HUES64 (cell line): ENCODE measurements around the gene GSK3B.
A peak's percentile ranks its signal among the peaks of the same experiment; 100 is the strongest.

ENCODE experiments used
- H3K27ac ChIP-seq: 2 replicates; pipeline ENCODE4 v1.7.0; 2013; ENCODE audit warnings: low read depth, low read length, inconsistent platforms
- H3K27me3 ChIP-seq: 2 replicates; pipeline ENCODE4 v1.6.1; 2013; ENCODE audit warnings: mild to moderate bottlenecking, low read length; ENCODE audit not compliant: insufficient read depth
- H3K36me3 ChIP-seq: 2 replicates; pipeline ENCODE4 v1.6.1; 2013; ENCODE audit warnings: mild to moderate bottlenecking, low read length; ENCODE audit not compliant: insufficient read depth
- H3K4me1 ChIP-seq: 2 replicates; pipeline ENCODE4 v1.6.1; 2013; ENCODE audit warnings: mild to moderate bottlenecking, low read length, moderate library complexity; ENCODE audit not compliant: insufficient read depth
- H3K4me3 ChIP-seq: 2 replicates; pipeline ENCODE4 v1.5.1; 2013; ENCODE audit warnings: mild to moderate bottlenecking, low read length, moderate library complexity
- H3K9ac ChIP-seq: 2 replicates; pipeline ENCODE4 v1.6.1; 2013; ENCODE audit warnings: mild to moderate bottlenecking, low read depth, low read length
- H3K9me3 ChIP-seq: 2 replicates; pipeline ENCODE4 v1.6.1; 2013; ENCODE audit warnings: low read depth, low read length; ENCODE audit not compliant: insufficient read depth
- WGBS: fragments of 150-250, 120-280 bp; methylation state at CpG from one replicate; pipeline ENCODE4 v1.1.7; 2013; ENCODE audit warnings: missing lambda C conversion rate; 5-methylcytosine and 5-hydroxymethylcytosine counted together

Gene GSK3B

GRCh38 chr3:120031561-120031960, 62.7 kb downstream of the GSK3B start:
- no peaks in the 10 kb centered on the region for H3K27me3 ChIP-seq
- no peak overlapping the region for H3K9ac ChIP-seq
- H3K4me3 ChIP-seq: no peak overlapping the region
- peaks cover 10% of the 10 kb centered on the region; the same call in 1 of the 2 replicates for H3K4me1 ChIP-seq
- no peak overlapping the region for H3K27ac ChIP-seq
- H3K9me3 ChIP-seq: no peaks in the 10 kb centered on the region
- no peaks in the 10 kb centered on the region for H3K36me3 ChIP-seq

DNA sequence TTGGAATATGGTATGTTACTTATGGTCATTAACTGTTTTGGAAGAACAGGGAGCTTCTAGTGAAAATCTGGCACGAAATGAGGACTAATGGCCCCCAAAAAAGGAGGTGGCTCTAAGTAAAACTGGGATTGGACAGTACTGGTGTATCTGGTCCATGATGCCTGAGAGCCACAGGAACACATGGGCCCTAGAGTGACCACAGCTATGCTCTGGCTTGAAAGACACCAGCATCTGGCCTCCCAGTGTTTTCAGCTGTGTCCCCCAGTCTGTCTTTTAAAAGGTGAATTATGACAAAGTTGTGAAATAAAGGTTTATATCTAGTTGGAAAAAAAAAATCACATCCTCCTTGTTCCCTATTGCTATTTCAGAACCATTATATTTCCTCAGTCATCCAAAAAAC, 64.5 kb downstream of the GSK3B start:
- H3K27ac ChIP-seq: no peak overlapping the region
- no peak overlapping the region for H3K4me3 ChIP-seq
- no peak overlapping the region for H3K9ac ChIP-seq
- H3K27me3 ChIP-seq: no peaks in the 10 kb centered on the region
- WGBS: 96% methylated on average over 1 of the region's 1 CpG
- H3K4me1 ChIP-seq: peaks cover 10% of the 10 kb centered on the region; the same call in 1 of the 2 replicates
- H3K36me3 ChIP-seq: no peaks in the 10 kb centered on the region
- no peaks in the 10 kb centered on the region for H3K9me3 ChIP-seq

DNA sequence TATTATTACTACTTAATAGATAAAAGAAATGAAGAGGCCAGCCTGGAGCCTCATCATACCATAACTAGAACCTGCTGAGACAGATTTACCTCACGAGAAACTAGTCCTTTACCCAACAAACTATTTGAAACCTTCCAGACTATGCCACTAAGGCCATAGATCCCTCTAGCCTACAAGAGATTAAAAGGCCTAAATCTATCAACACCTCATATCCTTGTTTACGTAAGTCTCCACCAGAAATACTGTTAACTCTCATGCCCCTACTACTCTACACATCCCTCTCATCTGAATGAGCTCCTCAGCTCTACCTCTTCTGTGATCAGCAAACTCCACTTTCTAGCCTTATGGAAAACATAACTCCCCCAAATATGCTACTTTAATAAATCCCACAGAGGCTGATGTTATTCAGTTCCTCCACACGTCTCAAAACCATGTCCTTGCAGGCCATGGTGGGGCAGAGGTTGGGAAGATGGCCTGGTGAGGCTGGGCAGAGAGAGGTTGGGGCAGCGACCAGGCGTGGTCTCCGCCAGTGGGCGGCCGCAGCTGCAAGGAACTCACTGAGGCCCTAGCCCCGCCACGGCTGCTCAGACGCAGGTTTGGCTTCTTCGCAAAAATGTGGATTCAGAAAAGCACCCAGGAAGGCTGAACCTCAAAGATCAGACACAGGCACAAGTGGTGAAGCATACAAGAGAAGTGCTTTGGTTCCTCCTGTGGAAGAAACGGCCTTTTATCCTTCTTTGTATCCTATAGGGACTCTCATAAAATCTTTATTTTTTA, 65.8 kb downstream of the GSK3B start:
- Histone ChIP-seq H3K36me3 (no peaks in the 10 kb centered on the region), H3K9me3 (no peaks in the 10 kb centered on the region), H3K9ac (no peak overlapping the region), H3K27ac (no peak overlapping the region), H3K4me1 (peaks cover 10% of the 10 kb centered on the region; the same call in 1 of the 2 replicates), H3K4me3 (no peak overlapping the region), H3K27me3 (no peaks in the 10 kb centered on the region)
- WGBS: 86% methylated on average over 13 of the region's 13 CpGs

- Histone ChIP-seq H3K4me3 (no peak overlapping the region), H3K9ac (no peak overlapping the region), H3K36me3 (no peaks in the 10 kb centered on the region), H3K9me3 (no peaks in the 10 kb centered on the region), H3K27me3 (no peaks in the 10 kb centered on the region), H3K27ac (no peak overlapping the region), H3K4me1 (peaks cover 18% of the 10 kb centered on the region)
- WGBS: 96% methylated on average over 4 of the region's 4 CpGs
These were observed 67.0 kb downstream of the GSK3B start for GRCh38 chr3:120027226-120027625.

DNA sequence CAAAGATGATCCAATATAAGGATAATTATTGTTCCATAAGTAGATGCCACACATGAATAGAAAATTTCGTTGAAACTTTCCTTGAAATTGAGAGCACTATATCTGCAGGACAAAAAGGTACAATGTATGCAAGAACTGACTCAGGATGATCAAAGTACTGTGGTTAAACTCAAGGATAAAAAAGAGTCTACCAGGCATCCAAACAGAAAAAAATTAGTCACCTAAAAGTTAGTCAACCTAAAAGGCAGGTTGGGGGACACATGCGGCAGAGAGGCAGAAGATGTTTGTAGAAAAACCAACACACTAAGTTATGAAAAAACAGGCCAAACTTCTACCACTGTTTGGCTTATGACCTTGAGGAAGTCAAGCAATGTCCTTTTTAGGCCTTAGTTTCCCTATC, 68.7 kb downstream of the GSK3B start:
- no peaks in the 10 kb centered on the region for H3K27me3 ChIP-seq
- no peak overlapping the region for H3K9ac ChIP-seq

GRCh38 chr3:120024103-120024502, 70.1 kb downstream of the GSK3B start:
- Histone ChIP-seq H3K36me3 (no peaks in the 10 kb centered on the region), H3K4me1 (peaks cover 15% of the 10 kb centered on the region), H3K27ac (no peak overlapping the region), H3K27me3 (no peaks in the 10 kb centered on the region), H3K9me3 (no peaks in the 10 kb centered on the region), H3K4me3 (no peak overlapping the region), H3K9ac (no peak overlapping the region)
- WGBS: 100% methylated on average over 1 of the region's 1 CpG

More for the DNA sequence above, 68.7 kb downstream of the GSK3B start:
- Histone ChIP-seq H3K36me3 (no peaks in the 10 kb centered on the region), H3K27ac (no peak overlapping the region), H3K9me3 (no peaks in the 10 kb centered on the region), H3K4me1 (peaks cover 18% of the 10 kb centered on the region), H3K4me3 (no peak overlapping the region)
- WGBS: 89% methylated on average over 2 of the region's 2 CpGs

- H3K9ac ChIP-seq: no peak overlapping the region
- no peak overlapping the region for H3K27ac ChIP-seq
- no peaks in the 10 kb centered on the region for H3K36me3 ChIP-seq
- H3K27me3 ChIP-seq: no peaks in the 10 kb centered on the region
- H3K4me1 ChIP-seq: peaks cover 17% of the 10 kb centered on the region
- WGBS: 95% methylated on average over 2 of the region's 2 CpGs
- H3K4me3 ChIP-seq: no peak overlapping the region
- H3K9me3 ChIP-seq: no peaks in the 10 kb centered on the region
These were observed 71.5 kb downstream of the GSK3B start for GRCh38 chr3:120022729-120023128.

DNA sequence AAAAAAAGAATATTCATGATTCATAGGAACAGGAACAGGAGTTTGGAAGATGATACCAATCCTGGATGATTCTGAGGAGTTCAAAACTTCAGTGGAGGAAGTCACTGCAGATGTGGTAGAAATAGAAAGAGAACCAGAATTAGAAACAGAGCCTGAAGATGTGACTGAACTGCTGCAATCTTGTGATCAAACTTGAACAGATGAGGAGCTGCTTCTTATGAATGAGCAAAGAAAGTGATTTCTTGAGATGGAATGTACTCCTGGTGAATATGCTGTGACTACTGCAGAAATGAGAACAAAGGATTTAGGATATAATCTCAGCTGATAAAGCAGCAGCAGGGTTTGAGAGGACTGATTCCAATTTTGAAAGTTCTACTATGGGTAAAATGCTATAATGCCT, 72.7 kb downstream of the GSK3B start:
- Histone ChIP-seq H3K9me3 (no peaks in the 10 kb centered on the region), H3K4me3 (no peak overlapping the region), H3K9ac (no peak overlapping the region), H3K4me1 (peaks cover 17% of the 10 kb centered on the region), H3K27ac (no peak overlapping the region), H3K27me3 (no peaks in the 10 kb centered on the region), H3K36me3 (no peaks in the 10 kb centered on the region)

- H3K27ac ChIP-seq: peak overlapping the region; percentile 11; the same call in 1 of the 2 replicates
- WGBS: 96% methylated on average over 2 of the region's 3 CpGs
These were observed 75.9 kb downstream of the GSK3B start for GRCh38 chr3:120018299-120018698.

GRCh38 chr3:120017692-120018091, 76.6 kb downstream of the GSK3B start:
- WGBS: 97% methylated on average over 2 of the region's 3 CpGs
- Histone ChIP-seq H3K4me1 (peaks cover 10% of the 10 kb centered on the region), H3K27ac (no peak overlapping the region; the same call in 1 of the 2 replicates), H3K9ac (no peak overlapping the region), H3K27me3 (no peaks in the 10 kb centered on the region), H3K36me3 (no peaks in the 10 kb centered on the region), H3K4me3 (no peak overlapping the region), H3K9me3 (no peaks in the 10 kb centered on the region)

More at GRCh38 chr3:120018299-120018698, 75.9 kb downstream of the GSK3B start:
- Histone ChIP-seq H3K9ac (no peak overlapping the region), H3K27me3 (no peaks in the 10 kb centered on the region), H3K4me3 (no peak overlapping the region), H3K9me3 (no peaks in the 10 kb centered on the region), H3K36me3 (no peaks in the 10 kb centered on the region), H3K4me1 (peaks cover 16% of the 10 kb centered on the region)

DNA sequence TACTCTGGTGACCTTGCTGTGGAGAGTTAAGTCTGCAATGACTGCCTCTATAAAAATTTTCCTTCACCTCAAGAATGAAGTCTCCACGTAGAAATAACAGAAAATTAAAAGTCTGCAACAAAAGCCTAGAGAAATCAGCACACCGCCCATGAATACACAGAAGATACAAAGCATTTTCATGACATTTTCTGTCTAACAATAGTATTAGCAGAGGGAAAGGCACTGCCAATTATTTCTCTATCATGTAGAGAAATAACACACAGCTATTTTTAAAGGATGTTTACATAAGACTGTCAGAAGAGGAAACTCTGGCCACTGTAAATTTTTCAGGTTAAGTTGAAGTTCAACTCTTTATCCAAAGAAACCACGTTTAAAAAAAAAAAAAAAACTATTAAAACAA, 80.8 kb downstream of the GSK3B start:
- 92% methylated on average over 3 of the region's 3 CpGs for WGBS
- peaks cover 10% of the 10 kb centered on the region; the same call in 1 of the 2 replicates for H3K4me1 ChIP-seq
- no peaks in the 10 kb centered on the region for H3K9me3 ChIP-seq
- no peak overlapping the region for H3K27ac ChIP-seq
- H3K27me3 ChIP-seq: no peaks in the 10 kb centered on the region
- no peaks in the 10 kb centered on the region for H3K36me3 ChIP-seq
- no peak overlapping the region for H3K9ac ChIP-seq
- H3K4me3 ChIP-seq: no peak overlapping the region
